Gastrocnemius medialis (tissue), 4 donors: ENCODE measurements around the gene AP3B1.

Source experiments
- POLR2A ChIP-seq, 2 donors: fragments of 450-650 bp; IDR thresholded peaks; one replicate each; pipeline ENCODE4 v1.6.1; 2017; ENCODE audit warnings: antibody characterized with exemption in 2 of 2, mild to moderate bottlenecking in 2 of 2, moderate library complexity in 2 of 2
- TF ChIP-seq, protein P1 (sequence below), 5 experiments: fragments of 450-650 bp in 3 of 5; fragments of 200-600 bp in 2 of 5; sonication (generic) in 2 of 5; IDR thresholded peaks in 4 of 5; conservative IDR thresholded peaks in 1 of 5; 1 replicate in 4 of 5; 2 replicates in 1 of 5; pipeline ENCODE4 v1.5.1; 2016 to 2019; ENCODE audit warnings: antibody characterized with exemption in 5 of 5, mild to moderate bottlenecking in 3 of 5, moderate library complexity in 3 of 5

DNA sequence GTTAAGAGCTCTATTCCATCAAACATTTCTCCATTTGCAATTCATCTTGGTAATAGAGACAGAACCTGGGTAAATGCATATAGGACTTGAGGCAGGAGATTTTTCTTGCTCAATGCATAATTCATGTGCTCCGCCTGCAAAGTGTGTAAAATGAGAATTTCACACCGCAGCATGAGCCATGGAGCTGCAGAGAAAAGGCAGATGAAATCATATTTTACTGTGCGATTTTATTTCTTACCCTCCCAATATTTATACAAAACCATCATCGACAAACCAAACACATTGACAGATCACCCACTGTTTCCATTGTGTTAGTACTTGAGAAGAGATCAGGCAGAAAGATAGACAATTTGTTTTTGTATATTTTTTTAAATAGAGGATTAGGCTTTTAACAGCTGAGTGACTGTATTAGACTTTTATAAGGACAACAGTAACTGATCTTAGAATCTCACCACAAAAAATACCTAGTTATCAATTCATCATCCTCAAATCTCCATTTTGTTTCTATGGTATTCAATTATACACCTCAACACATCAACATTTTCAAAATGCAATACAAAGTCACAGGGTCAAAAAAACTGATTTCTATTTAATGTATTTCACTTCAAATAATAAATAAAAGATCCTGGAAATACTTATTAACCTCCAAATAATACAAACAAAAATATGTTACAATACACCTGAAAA is 191.1 kb downstream of the AP3B1 start:
- TF ChIP-seq POLR2A (IDR thresholded peaks at IDR 0.05), result no peak
- TF ChIP-seq, protein P1, sequence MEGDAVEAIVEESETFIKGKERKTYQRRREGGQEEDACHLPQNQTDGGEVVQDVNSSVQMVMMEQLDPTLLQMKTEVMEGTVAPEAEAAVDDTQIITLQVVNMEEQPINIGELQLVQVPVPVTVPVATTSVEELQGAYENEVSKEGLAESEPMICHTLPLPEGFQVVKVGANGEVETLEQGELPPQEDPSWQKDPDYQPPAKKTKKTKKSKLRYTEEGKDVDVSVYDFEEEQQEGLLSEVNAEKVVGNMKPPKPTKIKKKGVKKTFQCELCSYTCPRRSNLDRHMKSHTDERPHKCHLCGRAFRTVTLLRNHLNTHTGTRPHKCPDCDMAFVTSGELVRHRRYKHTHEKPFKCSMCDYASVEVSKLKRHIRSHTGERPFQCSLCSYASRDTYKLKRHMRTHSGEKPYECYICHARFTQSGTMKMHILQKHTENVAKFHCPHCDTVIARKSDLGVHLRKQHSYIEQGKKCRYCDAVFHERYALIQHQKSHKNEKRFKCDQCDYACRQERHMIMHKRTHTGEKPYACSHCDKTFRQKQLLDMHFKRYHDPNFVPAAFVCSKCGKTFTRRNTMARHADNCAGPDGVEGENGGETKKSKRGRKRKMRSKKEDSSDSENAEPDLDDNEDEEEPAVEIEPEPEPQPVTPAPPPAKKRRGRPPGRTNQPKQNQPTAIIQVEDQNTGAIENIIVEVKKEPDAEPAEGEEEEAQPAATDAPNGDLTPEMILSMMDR (IDR thresholded peaks at IDR 0.05 in 4 of 5, conservative IDR thresholded peaks at IDR 0.05 in 1 of 5), result no peak
